Occipital lobe (tissue), 3 donors: ENCODE measurements around the gene YPEL5. TPM values are rescaled to one million over a fixed set of nuclear protein-coding genes. Genes with fewer than 3 reads are reported as not detected.

Source experiments
- DNase-seq: peaks from one replicate; lab custom pipeline; 2025; lab: John Stamatoyannopoulos, UW
- small RNA-seq: library from RNA; depleted of rRNA; stranded (forward); fragments of <200 nt; gene quantifications from one replicate; pipeline ENCODE3, GENCODE V24; 2014
- total RNA-seq: library from RNA; depleted of rRNA; stranded (reverse); fragments of >200 nt; gene quantifications from one replicate; pipeline ENCODE4 v1.2.3, GENCODE V29; 2014

Gene YPEL5
- total RNA-seq, 1 donor from 2014 or later: 125 TPM

DNA sequence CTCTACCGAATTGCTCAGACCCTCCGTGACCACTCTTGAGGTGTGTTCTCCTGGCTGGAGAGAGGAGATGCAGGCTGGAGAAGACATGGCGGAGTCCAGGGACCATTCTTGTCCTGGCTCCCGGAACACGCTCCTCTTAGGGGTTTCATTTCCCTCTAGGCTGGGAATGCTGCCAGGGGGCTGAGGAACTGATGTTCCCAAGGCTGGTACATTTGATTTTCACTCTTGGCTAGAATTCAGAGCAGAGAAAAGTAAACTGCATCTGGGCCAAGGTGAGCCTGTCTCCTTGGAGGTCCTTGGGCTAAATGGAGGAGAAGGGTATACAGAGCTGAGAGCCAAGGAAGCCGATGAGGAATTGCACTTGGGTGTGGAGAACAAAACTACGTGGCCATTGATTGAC, 56.3 kb downstream of the YPEL5 start:
- no peak for DNase-seq

DNA sequence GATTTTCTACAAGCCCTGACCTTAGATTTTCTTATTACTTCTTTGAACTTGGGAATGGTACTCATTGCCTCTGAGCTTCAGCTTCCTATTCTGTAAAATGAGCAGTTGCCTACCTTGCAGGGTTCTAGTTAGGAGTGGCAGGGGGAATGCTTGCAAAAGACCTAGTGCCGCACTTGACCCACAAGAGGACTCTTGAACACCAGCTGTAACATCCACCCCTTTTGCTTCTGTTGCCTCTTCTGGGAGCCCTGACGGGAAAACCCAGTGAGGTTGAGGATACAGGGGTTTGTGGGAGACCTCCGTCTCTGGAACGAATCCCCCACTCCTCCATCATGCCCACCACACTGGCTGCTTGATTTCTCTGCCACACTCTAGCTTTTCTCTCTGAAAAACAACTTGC, 57.5 kb downstream of the YPEL5 start:
- DNase-seq: no peak

DNA sequence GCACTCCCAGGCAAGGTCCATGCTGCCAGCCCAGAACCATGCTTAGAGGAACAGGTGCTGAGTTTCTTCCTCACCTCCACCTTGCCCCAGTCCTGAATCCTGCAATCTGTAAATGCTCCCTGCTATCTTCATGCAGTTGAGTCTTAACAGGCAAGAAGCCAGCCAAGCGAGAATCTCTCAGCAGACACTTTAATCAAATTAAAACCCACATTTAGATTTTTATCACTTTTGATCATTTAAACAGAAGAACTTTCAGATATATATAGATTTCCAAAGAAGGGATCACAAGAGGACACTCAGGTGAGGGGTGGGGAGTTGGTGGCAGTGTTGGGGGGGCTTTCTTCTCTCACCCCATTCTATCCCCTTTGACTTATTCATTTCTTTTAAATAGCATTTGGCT, 58.6 kb downstream of the YPEL5 start:
- DNase-seq: no peak

DNA sequence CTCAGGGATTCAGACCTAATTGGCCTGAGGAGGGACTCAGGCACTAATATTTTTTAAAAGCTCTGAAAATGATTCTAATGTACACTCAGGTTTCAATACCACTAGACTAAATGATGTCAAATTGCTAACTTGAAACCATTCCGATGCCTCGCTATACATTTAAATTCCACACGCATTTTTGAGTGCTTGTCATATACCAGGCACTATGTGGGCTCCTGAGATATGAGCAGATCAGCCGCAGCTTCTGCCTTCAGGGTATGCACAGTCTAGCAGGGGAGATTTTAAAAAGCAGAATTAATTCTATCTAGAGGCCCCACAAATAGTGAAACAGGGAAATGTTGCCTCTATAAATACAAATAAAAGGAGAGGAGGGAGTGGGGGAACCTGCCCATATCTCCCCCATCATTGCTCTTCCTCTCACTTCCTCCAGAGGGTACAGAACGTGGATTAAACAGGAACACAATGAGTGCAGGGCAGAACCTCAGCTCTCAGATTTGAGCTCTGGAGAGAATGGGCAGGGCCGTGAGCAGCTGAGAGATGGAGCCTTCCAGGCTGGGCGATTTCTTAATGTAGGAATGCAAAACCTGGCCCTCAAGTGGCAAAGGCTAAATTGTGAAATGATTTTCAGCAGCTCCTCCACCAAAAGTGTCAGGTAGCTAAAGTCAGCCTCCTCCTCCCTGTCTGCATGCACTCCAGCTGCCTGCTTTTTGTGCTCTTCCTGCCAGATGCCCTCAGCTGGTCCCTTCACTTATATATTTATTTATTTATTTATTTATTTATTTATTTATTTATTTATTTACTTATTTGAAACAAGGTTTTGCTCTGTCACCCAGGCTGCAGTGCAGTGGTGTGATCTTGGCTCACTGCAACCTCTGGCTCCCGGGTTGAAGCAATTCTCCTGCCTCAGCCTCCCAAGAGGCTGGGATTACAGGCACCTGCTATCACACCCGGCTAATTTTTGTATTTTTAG, 59.9 kb downstream of the YPEL5 start:
- DNase-seq: no peak

DNA sequence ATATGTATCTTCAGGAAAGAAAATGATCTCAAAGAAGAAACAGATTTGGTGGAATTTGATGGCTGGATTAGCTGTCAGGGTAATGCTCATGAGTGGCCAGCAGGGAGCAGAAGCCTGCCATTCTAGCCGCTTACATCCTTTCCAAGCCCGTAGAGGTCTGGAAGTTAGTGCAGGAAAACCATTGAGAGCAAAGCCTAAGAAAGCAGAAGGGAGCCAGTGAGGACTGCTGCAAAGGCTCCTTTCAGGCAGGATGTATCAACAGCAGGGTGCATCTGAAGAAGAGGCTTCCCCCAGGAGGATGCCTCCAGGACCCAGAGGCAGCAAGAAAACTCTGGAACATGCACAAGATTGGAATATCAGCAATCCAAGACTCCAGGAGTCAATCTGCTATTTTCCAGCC, 61.6 kb downstream of the YPEL5 start:
- no peak for DNase-seq

DNA sequence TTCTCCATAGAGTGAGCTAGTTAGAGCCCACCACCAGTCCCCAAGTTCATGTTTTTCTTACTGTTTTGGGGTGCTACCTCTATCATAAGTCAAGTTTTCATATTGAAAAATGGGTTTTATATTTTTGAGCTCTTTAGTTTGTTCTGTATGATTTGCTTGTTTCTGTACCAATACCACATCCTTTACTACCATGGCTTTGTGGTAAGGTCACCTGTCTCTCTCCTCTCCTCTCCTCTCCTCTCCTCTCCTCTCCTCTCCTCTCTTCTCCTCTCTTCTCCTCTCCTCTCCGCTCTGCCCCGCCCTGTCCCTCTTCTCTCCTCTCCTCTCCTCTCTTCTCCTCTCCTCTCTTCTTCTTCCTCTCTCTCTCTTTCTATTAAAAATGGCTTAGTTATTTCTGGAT, 62.4 kb downstream of the YPEL5 start:
- no peak for DNase-seq

Small RNA genes within 50 kb of the gene (small RNA-seq; reads per million reads assigned to genes)
- not detected for gene SNORA10B

Other genes with a start within 250 kb of the YPEL5 start
- gene ALK, start 225.4 kb upstream of the YPEL5 start, total RNA-seq: 0.78 TPM
- gene LBH, start 84.5 kb downstream of the YPEL5 start, total RNA-seq: 45.9 TPM